ENCODE measurements around the gene POC1A. TPM values are rescaled to one million over a fixed set of nuclear protein-coding genes. Genes with fewer than 3 reads are reported as not detected.
"Not testable (repeated sequence)": the region's sequence is repeated elsewhere in the genome, so short reads cannot be mapped to it uniquely, and the experiment has no call there.

POC1A gene
- total and polyA plus RNA-seq, 2 donors (not counting 3 experiments of a cell fraction or from before 2014, with no cell fraction given): 14.8 to 19.4 TPM

DNA sequence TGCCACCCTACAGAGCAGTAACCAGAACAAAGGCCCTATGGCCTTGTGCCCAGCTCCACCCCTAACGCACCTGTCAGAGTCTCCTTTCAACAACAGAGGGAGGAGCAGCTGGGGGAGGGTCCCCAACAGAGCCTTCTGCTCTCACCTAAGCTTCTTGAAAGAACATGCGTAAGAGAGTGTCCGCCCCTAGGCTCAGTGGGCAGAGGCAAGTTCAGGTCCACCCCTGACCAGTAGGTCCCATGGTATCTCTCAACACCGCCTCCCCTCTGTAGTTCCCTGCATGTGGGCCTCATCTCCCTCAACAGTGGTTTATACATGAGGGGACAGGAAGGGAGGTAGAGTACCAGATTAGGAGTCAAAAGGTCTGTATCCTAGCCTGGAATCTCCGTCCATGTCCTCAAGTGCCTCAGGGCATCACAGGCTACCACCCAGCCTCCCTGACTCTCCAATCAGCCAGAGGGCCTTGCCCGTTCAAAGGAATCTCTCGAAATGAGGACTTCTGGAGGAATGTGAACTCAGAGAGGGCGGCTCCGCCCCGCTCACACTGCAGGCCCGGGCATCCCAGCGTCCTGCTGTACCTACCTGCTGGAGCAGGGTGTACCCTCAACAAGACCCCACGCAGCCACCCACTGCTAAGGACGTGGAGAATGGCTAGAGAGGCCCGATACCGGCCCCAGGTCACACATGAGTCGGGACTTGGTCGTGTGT, 680 bp downstream of the POC1A start:
- Histone ChIP-seq H3K36me3 (ENCODE audit: control insufficient read depth in 2 of 2, extremely low read depth in 1 of 2, insufficient read depth in 2 of 2, low read length in 2 of 2) (peaks cover 0 to 3% of the 10 kb centered on the region in 2 experiments), H3K9ac (replicated peaks; ENCODE audit: extremely low read depth, insufficient read depth, low read length) (peak overlapping the region; percentile 64), H3K4me3 (replicated peaks in 1 of 3; ENCODE audit: insufficient read depth in 1 of 3, low read depth in 1 of 3, low read length in 3 of 3) (peak overlapping the region; percentile 64 to 69 (median 65)), H3K27ac (ENCODE audit: insufficient read depth, low read depth, low read length) (peak overlapping the region; percentile 51), H3K4me2 (ENCODE audit: insufficient read depth, low read length) (peak overlapping the region; percentile 65), H3K9me3 (replicated peaks; ENCODE audit: control insufficient read depth, insufficient read depth, low read length) (no peaks in the 10 kb centered on the region), H3K9me1 (replicated peaks; ENCODE audit: control insufficient read depth, extremely low read depth, insufficient read depth, low read length) (no peaks in the 10 kb centered on the region), H3K4me1 (ENCODE audit: control insufficient read depth, extremely low read depth, insufficient read depth, low read length) (peaks cover 14% of the 10 kb centered on the region), H2AFZ (ENCODE audit: low read depth, low read length) (peak overlapping the region; percentile 80), H4K20me1 (replicated peaks; ENCODE audit: control insufficient read depth, extremely low read depth, insufficient read depth, low read length) (no peaks in the 10 kb centered on the region), H3K79me2 (ENCODE audit: control insufficient read depth, insufficient read depth, low read length) (peaks cover 3% of the 10 kb centered on the region), H3K27me3 (ENCODE audit: control insufficient read depth in 2 of 2, insufficient read depth in 2 of 2, low read length in 2 of 2) (no peaks in the 10 kb centered on the region)
- no TSS peak for BruUV-seq (replicated peaks)
- POLR2A ChIA-PET: interaction anchor here (0.6 to 1.3 kb wide), 2 partner anchors 123 to 158 kb away, joined by 3 to 14 read pairs; partner anchors contain the start of gene RPL29
- dilution Hi-C loops (cut with MboI; ENCODE audit: extremely low pct_ligation_motif_present, low sequenced_read_pairs) (no loop called here), intact Hi-C loops (cut with micrococcal nuclease) (loop anchor here (1.0 to 5.0 kb wide), 3 partner anchors 45 to 124 kb away; partner anchors contain the start of genes ALAS1 and WDR82)
- TF ChIP-seq POLR2AphosphoS5 (IDR thresholded peaks at IDR 0.05; ENCODE audit: insufficient read depth, low read depth, low read length): no peak
- no peak for TF ChIP-seq FOS (IDR thresholded peaks at IDR 0.05; ENCODE audit: borderline replicate concordance, insufficient read depth, low read length)
- TF ChIP-seq, protein P1, sequence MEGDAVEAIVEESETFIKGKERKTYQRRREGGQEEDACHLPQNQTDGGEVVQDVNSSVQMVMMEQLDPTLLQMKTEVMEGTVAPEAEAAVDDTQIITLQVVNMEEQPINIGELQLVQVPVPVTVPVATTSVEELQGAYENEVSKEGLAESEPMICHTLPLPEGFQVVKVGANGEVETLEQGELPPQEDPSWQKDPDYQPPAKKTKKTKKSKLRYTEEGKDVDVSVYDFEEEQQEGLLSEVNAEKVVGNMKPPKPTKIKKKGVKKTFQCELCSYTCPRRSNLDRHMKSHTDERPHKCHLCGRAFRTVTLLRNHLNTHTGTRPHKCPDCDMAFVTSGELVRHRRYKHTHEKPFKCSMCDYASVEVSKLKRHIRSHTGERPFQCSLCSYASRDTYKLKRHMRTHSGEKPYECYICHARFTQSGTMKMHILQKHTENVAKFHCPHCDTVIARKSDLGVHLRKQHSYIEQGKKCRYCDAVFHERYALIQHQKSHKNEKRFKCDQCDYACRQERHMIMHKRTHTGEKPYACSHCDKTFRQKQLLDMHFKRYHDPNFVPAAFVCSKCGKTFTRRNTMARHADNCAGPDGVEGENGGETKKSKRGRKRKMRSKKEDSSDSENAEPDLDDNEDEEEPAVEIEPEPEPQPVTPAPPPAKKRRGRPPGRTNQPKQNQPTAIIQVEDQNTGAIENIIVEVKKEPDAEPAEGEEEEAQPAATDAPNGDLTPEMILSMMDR (IDR thresholded peaks at IDR 0.05; ENCODE audit: extremely low read depth in 1 of 2, insufficient read depth in 1 of 2, low read depth in 1 of 2, low read length in 2 of 2): no peak
- DNase-seq (ENCODE audit: low read depth, low spot score) (no peak), FAIRE-seq (no peak)
- CTCF ChIA-PET: interaction anchor here (0.7 to 1.6 kb wide), 9 partner anchors 9 to 186 kb away, joined by 3 to 15 read pairs (median 4); partner anchors contain the start of genes ALAS1 and DUSP7

DNA sequence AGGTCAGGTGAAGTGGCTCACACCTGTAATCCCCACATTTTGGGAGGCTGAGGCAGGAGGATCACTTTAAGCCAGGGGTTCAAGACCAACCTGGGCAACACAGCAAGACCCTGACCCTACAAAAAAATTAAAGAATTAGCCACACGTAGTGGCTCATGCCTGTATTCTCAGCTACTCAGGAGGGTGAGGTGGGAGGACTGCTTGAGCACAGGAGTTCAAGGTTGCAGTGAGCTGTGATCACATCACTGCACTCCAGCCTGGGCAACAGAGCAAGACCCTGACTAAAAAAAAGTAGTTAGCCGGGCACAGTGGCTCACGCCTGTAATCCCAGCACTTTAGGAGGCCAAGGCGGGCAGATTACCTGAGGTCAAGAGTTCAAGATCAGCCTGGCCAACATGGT, 2.2 kb downstream of the POC1A start:
- H3K27me3 ChIP-seq (ENCODE audit: control insufficient read depth in 2 of 2, insufficient read depth in 2 of 2, low read length in 2 of 2); H3K9me1 ChIP-seq (replicated peaks; ENCODE audit: control insufficient read depth, extremely low read depth, insufficient read depth, low read length); FAIRE-seq; H3K4me2 ChIP-seq (ENCODE audit: insufficient read depth, low read length); DNase-seq (ENCODE audit: low read depth, low spot score); POLR2A ChIA-PET; dilution Hi-C loops (cut with MboI; ENCODE audit: extremely low pct_ligation_motif_present, low sequenced_read_pairs); H3K79me2 ChIP-seq (ENCODE audit: control insufficient read depth, insufficient read depth, low read length); H3K4me3 ChIP-seq (replicated peaks in 1 of 3; ENCODE audit: insufficient read depth in 1 of 3, low read depth in 1 of 3, low read length in 3 of 3); BruUV-seq (replicated peaks); H3K27ac ChIP-seq (ENCODE audit: insufficient read depth, low read depth, low read length); H2AFZ ChIP-seq (ENCODE audit: low read depth, low read length); H3K9me3 ChIP-seq (replicated peaks; ENCODE audit: control insufficient read depth, insufficient read depth, low read length); H3K36me3 ChIP-seq (ENCODE audit: control insufficient read depth in 2 of 2, extremely low read depth in 1 of 2, insufficient read depth in 2 of 2, low read length in 2 of 2); H4K20me1 ChIP-seq (replicated peaks; ENCODE audit: control insufficient read depth, extremely low read depth, insufficient read depth, low read length); H3K9ac ChIP-seq (replicated peaks; ENCODE audit: extremely low read depth, insufficient read depth, low read length): not testable (repeated sequence)
- peaks cover 14% of the 10 kb centered on the region for H3K4me1 ChIP-seq (ENCODE audit: control insufficient read depth, extremely low read depth, insufficient read depth, low read length)
- CTCF ChIA-PET: interaction anchor here (1.6 kb wide), 1 partner anchor 151 kb away, joined by 6 read pairs; no protein-coding TSS in a partner anchor
- intact Hi-C loops (cut with micrococcal nuclease): loop anchor here (5.0 kb wide), 1 partner anchor 125 kb away; the partner anchor contains the start of gene WDR82

Measured in endothelial cell of umbilical vein (primary cell).